ENCODE data around the gene COA1.

GRCh38 chr7:43764039-43764761 is 34.9 kb upstream of the COA1 start:
- TF ChIP-seq REST (IDR thresholded peaks at IDR 0.05; ENCODE audit: insufficient read depth in 1 of 2, low read depth in 2 of 2, low read length in 1 of 2) (no peak), CTCF (IDR thresholded peaks at IDR 0.05) (no peak)
